Neural cell (in vitro differentiated cells): ENCODE measurements around the gene LYPD6B.

ENCODE experiments used
- CTCF ChIP-seq: fragments of 450-650 bp; IDR thresholded peaks from 2 replicates; pipeline ENCODE4 v1.5.1; 2014; ENCODE audit warnings: antibody characterized with exemption, mild to moderate bottlenecking, moderate library complexity; ENCODE audit not compliant: poor library complexity, severe bottlenecking
- REST ChIP-seq: IDR thresholded peaks from 2 replicates; pipeline ENCODE4 v1.6.1; 2012; ENCODE audit warnings: borderline replicate concordance
- TAF1 ChIP-seq: IDR thresholded peaks from 2 replicates; pipeline ENCODE4 v1.6.1; 2012; ENCODE audit warnings: low read depth

GRCh38 chr2:149075853-149076252 lies 37.4 kb downstream of the LYPD6B start:
- TF ChIP-seq CTCF (no peak), REST (no peak), TAF1 (no peak)
